Kidney capillary endothelial cell (primary cell): ENCODE results near the gene WDR72.
A peak's percentile ranks its signal among the peaks of the same experiment; 100 is the strongest.
"Not testable (repeated sequence)": the region's sequence is repeated elsewhere in the genome, so short reads cannot be mapped to it uniquely, and the experiment has no call there.

Experiments
- DNase-seq: peaks from one replicate; pipeline ENCODE4 v3.0.0-alpha.2; 2018; ENCODE audit warnings: low spot score

WDR72 gene

DNA sequence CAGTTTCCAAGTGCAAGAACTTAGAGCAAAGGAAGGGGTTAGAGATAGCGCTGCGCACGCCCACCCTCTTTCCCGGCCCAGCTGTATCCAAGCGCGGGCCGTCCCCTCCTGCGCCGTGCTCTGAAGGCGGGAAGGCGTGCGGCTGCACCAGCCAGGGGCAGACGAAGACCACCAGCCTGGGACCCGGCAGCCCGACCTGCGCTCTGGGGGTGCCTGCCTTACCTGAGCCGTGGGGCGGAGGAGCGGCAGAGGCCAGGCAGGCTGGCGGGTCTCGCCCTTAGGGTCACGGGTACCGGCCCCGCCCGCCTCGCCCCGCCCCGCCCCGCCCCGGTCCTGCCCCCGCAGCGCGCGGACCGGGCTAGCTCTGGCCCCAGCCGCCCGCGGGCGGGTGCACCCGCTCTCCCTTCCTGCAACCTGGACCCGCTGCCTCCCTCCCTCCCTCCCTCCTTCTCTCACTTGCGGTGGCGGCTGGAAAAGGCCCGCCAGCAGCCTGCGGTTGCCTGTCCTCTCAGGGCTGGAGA, at the start of gene WDR72:
TSS of gene WDR72 (minus strand) at position 253 of the 521 bp plus-strand sequence. CDS start 26,514 bp downstream, outside the sequence.
- DNase-seq, result no peak

DNA sequence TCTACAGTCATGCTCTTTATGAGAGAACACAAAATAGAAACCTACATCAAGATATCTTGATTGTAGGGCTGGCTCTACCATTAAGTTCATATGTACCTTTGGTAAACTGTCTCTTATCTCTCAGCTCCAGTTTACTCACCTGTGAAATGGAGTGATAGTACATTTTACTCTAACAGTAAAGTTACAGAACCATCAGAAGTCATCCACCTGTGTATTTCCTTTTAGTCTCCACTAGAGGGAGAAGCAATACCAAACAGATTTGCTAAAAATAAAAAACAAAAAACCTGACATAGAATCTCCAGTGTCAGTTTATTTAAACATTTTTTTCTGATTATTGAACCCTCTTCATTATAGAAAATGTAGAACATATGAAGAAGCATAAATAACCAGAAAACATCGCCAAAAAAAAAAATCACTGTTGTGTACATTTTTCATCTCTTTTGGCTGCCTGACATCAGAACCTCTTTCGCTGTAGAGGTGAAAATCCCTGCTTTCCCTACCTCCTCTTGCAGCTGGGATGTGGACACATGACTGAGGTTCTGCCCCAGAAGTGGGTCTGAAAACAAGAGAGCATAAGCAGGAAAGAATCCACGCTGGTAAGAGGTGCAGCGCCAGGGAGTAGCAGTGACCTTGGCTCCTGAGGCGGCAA, 48.7 kb upstream of the WDR72 start:
- DNase-seq, result peak; percentile 11

DNA sequence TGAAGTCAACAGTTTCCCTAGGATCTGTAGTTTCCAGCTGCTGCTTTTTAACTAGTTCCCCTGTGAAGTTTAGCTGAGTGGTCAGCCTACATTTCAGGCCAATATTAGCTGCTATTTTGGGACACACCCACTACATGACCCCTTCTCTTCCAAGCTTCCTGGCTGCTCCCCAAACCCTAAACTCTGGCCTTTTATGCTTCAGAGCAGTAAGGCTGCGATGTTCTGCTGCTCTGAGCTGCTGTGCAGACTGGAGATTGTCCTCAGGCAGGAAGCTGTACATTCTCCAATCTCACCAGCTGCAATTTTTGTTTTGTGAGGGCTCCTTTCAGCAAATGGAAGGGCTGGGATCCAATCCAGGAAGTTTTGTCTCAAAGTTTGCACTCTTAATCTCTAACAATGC, 48.0 kb upstream of the WDR72 start:
- no peak for DNase-seq

DNA sequence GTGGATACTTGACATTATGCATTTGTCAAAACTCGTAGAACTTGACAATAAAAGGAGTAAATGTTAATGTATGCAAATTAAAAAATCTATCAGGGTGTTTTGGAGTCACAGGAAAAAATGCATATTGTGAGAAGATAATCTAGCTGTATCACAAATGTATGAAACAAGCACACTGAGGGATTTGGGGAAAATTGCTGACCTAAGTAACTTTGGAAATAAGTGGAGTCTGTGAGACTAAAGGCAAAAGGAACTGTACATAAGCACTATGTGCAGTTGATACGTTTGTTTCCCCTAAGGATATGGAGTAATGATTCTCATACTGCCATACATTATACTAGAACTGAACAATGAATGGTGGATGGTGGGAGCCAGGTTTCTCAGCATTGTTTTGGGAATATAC, 43.2 kb upstream of the WDR72 start:
- no peak for DNase-seq

DNA sequence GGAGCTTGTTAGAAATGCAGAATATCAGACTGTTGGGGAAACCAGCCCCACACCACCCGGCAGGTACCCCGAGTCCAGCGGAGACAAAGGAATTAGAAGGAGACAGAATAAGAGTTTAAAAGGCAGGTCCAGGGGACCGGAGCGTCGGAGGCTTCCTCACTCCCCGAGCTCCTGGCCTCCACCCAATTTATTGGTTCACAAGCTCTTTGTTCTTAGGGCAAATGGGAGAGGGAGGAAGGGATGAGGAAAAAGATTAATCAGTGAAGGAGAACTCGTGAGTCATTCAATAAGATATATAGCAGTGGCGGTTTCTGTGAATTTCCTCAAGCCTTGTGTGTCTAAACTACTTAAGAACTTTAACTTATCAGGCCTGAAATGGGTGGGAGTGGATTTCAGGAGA, 32.1 kb upstream of the WDR72 start:
- DNase-seq, result no peak

DNA sequence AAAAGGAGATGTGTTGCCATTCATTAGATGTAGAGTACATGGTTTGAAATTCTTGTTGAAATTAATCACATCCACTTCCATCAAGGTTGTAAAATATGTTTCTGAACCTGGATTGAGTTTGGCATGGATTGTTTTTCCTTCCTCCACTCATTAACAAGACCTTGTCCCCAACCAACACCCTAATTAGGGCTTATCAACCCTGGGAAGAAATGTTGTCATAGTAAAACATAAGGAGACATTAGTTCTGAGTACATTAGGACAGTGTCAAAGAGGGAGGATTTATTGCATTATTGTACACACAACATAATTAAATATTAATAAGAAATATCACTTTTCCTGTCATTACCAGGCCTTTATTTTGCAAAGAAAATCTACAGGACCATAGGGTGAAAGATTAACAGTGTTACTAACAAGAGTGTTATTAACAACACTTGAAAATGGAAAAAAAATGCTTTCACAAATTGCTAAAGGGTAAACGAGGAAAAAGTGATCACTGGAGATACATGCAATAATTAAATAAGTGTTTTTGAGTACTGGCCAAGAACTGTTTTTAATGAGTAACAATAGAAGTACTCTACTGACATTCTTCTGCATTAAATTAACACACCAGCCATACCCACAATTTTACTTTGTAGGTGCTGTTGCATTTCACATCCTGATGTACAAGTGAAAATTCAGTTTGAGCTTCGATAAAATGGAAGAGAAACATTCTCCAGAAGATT, 30.4 kb upstream of the WDR72 start:
- no peak for DNase-seq

DNA sequence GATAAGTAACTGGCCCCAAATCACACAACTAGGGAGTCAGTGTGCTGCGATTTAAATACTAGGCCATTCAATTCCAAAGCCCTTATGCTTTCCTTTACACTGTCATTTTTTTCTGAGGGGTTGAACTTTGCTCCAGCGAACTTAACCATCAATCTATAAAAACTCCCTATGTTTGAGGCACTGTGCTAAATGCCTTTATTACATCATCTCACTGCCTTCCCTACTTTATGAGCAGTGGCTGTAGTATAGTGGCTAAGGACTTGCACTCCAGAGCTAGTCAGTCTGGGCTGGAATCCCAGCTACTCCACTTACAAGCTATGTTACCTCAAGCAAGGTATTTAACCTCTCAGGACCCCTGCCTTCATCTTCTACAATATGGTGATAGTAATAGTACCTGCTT, 26.9 kb upstream of the WDR72 start:
- no peak for DNase-seq

DNA sequence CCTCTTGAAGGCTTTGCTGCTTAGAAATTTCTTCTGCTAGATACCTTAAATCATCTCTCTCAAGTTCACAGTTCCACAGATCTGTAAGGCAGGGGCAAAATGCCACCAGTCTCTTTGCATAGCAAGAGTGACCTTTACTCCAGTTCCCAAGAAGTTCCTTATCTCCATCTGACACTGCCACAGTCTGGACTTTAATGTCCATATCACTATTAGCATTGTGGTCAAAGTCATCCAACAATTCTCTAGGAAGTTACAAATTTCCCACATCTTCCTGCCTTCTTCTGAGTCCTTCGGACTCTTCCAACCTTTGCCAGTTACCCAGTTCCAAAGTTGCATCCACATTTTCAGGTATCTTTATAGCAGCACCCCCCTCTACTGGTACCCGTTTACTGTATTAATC, 25.8 kb upstream of the WDR72 start:
- DNase-seq, result not testable (repeated sequence)

DNA sequence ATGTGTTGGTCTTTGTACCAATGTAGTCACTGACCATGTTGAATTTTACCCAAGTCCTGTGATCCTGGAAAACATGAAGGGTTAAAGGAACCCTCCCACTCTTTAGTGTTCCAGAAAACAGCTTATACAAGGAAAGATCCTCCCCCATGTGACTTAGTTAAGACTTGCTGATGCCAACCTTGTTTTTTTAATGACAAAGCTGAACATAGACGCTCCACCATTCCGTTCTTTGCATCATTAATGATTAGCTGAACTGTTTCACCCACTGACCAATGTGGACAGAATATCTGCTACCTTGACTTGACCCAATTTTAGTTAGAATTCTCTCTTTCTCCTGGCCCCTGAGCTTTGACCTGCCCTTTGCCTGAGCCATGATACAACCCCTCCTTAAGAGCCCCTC, 3.5 kb upstream of the WDR72 start:
- no peak for DNase-seq

DNA sequence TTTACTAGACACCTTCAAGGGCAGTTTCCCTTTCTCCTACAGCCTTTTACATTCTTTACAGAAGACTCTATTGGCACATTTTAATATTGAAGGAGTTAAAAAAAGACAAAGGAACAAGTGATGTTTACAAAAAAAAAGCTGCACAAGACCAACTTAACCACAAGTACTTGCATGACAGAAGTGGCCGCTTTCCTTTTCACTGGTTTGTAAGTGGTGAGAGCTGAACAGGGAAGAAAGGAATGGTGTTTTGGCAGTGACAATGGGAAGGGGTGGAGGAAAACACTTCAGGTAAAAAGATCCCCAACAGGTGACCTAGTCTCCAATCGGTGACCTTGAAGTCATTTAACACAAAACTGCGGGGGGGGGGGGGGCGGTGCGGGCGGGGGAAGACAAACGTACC, 1.1 kb downstream of the WDR72 start:
- DNase-seq, result no peak

DNA sequence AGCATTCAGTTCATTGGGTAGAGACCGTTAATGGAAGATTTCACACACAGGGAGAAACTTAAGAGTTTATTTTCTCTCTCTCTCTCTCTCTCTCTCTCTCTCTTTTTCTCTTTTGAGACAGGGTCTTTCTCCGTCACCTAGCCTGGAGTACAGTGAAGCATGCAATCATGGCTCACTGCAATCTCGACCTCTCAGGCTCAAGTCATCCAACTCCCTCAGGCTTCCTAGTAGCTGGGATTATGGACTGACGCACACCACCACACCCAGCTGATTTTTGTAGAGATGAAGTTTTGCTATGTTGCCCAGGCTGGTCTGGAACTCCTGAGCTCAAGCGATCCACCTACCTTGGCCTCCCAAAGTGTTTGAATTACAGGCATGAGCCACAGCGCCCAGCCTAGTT, 1.6 kb downstream of the WDR72 start:
- no peak for DNase-seq

DNA sequence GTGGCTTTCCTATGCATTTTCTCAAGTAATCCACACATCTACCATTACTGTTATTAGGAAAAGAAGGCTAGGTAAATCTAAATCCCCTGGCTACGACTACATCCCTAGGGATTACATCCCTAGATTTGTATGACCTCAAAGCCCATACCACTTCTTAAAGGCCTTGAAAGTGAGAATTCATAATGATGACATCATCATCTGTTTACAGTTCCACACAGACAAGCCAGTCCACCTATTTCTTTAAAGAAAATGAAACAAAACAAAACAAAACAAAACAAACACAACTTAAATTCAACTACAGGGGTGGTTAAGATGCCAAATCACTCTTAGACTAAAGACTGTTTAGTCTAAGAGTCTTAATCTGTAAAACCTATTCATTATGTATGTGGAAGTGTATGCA, 5.7 kb downstream of the WDR72 start:
- DNase-seq, result no peak

DNA sequence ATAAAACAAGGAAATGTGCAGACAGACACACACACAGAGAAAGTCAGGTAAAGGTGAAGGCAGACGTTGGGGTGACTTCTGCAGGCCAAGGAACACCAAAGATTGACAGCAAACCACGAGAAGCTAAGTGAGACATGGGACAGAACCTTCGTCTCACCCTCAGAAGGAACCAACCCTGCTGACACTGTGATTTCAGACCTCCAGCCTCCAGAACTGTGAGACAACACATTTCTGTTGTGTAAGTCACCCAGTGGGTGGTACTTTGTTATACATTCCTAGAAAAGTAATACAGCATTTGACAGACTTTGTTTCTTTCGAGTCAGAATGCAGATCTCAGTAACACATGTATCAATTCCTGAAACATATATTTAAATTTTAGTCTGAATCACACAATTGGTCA, 7.1 kb downstream of the WDR72 start:
- no peak for DNase-seq

DNA sequence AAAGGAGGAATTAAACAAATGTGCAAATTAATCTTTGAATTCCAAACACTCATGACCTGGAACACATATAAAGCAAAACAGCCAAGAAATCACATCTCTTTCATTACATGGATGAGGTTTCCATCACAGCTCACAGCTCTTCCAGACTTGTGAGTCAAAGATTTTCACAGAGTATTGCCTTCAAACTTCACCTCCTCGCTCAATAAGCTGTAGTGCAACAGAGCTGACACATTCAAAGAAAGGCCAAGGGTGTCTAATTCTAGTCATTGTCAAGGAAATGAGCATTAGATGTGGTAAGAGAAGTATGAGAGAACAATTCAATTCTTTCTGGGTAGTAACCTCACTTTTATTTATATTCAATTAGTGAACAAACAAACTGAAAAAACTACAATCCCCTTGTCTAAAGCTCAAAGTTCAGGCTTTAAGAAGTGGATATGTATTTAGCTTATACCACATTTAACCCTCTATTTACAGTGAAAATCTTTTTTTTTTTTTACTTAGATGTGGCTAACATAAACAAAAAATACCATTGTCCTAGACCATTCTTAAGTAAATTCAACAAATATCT, 11.9 kb downstream of the WDR72 start:
- DNase-seq, result no peak

DNA sequence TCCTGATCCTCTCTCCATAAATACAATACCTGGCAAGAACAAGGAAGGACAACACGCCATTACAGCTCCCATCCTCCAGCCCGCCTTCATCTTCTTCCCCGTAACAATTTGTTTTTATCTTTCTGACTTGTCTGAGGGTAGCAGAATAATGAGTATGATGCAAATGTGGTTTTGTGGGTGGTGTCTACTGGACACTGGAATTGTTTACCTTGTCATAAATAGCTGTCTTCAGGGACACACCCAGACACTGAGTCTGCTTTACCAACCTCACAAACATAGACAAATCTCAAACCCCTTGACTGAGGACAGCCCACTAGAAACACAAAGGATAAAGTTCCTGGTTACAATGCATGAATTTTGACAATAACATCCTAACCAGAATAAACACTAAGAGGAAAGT, 13.4 kb downstream of the WDR72 start:
- no peak for DNase-seq

DNA sequence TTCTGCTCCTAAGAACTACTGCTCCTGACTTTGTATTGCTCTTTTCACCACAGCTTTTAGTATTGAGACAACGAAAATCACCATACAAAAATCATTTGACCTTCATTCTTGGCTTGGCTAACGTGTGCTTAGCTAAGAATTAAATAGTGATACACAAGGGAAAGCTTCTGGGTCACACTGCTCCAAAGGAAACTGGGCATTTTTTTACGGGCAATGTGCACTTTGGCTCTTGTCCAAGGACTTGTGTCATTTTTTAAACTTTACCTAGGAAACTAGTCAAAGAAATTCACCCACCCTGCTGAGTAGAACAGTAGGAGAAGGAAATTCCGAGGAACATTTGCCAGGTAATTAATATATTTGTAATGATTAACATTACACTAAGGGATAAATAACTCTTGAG, 19.8 kb downstream of the WDR72 start:
- no peak for DNase-seq

DNA sequence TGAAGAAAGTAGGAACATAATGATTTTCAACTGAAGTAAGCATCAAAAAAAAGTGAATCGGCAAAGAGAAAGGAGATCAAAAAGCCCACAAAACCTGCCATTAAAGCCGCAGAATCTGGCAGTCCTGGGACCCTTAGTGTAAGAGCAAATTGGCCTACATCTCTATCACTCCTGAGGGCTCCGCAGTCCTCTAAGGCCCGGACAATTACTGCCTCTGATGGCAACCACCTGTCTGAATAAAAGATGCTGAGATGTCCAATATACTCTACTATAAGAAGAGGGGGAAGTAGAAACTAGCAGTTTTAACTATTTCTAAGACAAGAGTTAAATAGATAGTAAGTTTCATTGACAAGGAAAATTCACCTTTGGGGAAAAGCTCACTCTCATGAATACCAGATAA, 20.3 kb downstream of the WDR72 start:
- no peak for DNase-seq

DNA sequence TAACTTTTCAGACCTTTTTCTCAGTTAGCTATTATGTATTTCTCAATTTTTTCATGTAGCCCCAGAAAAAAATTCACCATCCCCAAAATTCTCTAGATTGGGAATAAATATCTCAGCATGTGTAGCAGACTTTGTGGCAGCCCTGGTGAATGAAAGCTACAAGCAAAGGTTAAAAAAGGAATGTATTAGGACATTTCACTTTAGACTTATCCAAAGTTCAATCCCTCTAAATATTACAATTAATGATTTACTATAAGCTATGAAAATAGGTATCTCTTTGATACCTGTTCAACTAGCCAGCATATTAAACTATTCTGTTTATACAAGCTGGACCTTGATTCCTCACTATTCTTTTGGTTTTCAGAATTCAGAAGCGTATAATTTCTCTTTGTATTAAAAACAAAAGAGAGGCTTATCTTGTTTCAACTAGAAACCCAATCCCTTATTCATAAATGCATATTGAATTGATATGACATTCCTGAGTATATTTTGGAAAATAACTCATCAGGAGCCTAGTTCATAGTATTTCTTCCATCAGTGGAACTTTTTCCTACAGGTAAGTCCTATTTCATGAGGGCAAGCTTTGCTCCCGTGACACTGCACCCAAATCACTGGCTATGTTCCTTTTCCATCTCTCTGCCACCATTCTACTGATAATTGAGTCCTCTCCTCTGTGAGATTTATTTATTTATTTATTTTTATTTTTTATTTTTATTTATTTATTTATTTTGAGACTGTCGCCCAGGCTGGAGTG, 38.0 kb downstream of the WDR72 start:
- DNase-seq, result no peak

DNA sequence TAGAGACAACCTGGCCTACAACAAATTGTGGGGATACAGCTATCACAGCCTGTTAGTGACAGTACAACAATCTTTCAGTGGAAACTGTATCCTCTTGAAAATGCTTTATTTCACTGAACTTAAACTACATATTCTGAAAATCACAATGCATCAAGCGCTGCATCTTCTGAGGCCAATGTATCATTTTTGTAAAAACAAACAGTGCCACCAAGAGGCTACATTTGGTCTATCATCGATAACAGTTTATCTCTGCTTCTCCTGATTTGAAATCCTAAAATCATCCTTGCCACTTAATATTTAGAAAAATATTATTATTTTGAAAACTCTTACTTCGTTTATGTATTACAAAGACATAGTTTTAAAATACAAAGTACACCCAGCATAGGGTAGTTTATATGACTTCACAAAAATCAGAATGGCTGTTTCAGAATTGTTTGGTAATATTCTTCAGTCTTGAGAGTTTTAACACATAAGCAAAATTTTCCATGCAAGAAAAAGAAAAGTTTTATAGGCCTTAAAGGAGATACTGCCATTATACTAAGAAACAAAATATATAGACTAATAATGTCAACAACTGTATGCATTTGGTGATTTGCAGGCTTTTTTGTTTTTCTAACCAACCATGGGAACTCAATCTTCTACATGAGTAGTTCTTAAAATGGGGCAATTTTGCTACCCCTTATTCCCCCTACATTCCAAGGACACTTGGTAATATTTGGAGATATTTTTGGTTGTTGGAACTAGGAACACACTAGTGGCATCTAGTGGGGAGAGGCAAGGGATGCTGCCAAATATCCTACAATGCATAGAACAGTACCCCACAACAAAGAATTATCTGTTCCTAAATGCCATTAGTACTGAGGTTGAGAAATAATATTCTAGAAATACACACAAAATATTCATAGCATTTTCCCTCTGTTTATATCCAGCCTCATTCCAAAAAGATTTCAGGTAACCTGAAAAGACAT, 42.3 kb downstream of the WDR72 start:
- peak; percentile 20 for DNase-seq

DNA sequence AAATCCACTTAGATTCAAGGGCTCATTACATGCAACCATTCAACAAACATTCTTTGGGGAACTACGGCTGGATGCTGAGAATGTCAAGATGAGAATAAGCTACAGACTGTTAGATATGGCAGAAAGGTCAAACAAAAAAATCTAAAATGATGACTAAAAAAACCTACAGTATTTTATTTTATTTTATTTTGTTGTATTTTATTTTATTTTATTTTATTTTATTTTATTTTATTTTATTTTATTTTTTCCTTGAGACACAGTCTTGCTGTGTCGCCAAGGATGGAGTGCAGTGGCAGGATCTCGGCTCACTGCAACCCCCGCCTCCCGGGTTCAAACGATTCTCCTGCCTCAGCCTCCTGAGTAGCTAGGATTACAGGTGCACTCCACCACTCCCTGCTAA, 46.2 kb downstream of the WDR72 start:
- no peak for DNase-seq

DNA sequence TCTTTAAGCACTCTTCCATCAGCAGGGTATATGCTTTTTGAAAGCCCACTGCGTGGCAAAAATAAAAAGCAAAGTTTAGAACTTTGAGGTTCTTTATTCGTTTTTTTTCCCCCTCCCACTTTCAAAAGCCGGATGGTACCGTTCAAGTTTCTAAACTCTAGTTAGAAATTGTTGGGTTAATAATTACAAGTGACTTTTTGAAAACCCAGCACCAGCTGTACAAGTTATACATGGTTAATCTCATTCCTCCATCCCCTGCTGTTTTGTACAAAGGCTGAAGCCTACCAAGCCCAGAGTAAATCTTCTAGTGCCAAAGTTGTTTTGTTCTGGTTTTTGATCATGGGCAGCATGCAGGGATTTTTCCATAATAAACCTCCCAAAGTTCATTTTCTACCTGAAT, 48.6 kb downstream of the WDR72 start:
- no peak for DNase-seq

DNA sequence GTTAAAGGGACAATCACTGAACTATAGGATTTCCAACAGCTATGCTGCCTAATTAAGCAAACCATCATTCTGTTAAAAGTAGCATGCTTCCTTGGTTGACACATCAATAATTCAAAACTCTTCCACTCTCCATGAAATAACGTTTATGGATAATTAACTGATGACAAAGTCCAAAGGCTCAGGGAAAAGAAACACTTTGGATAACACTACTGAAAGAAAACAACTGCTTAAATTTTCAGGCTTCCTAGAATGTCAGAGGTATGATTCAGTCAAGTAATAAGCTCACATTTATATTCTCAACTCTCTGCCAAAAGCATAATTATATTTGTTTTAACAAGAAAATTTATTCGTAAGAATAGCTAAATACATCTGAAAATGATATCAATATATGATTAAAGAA, 49.6 kb downstream of the WDR72 start:
- DNase-seq, result no peak
